ENCODE data around the gene ATXN1. TPM values are rescaled to one million over a fixed set of nuclear protein-coding genes. Genes with fewer than 3 reads are reported as not detected.

Gene ATXN1
- polyA plus RNA-seq, 1 donor from 2014 or later: 28.2 TPM

DNA sequence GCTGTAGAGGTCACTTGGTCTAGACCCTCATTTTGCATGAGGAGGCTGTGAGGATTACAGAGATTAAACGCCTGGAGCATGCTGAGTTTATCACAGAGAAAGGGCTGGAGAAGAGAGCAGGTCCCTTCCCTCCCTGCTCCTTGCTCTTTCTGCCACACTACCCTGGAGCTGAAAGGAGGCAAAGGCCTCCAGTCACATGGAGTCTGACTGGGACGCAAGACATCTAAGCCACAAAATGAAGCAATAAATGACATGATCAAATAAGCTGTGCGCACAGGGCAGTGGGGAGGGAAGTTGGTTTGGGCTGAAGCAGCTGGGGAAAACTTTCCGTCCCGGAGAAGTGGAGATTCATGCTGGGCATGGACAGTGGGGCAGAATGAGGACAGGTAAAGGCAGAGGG lies 33.3 kb downstream of the ATXN1 start:
- TF ChIP-seq SMC3 (conservative IDR thresholded peaks at IDR 0.05; ENCODE audit: poor library complexity): no peak
- no peak for TF ChIP-seq CTCF (IDR thresholded peaks at IDR 0.05; ENCODE audit: poor library complexity, severe bottlenecking)
- TF ChIP-seq MXI1 (conservative IDR thresholded peaks at IDR 0.05; ENCODE audit: poor library complexity, severe bottlenecking): no peak
- TF ChIP-seq EP300 (conservative IDR thresholded peaks at IDR 0.05; ENCODE audit: poor library complexity, severe bottlenecking): no peak
- no peak for TF ChIP-seq POLR2AphosphoS5 (IDR thresholded peaks at IDR 0.05)
- no peak for TF ChIP-seq RAD21 (conservative IDR thresholded peaks at IDR 0.05)
- no peak for TF ChIP-seq REST (IDR thresholded peaks at IDR 0.05; ENCODE audit: borderline replicate concordance)
- TF ChIP-seq EZH2 (IDR thresholded peaks at IDR 0.05; ENCODE audit: borderline replicate concordance, insufficient read depth, low read length, poor library complexity, severe bottlenecking): no peak
- no peak for TF ChIP-seq TAF1 (IDR thresholded peaks at IDR 0.05; ENCODE audit: low read depth)
- Histone ChIP-seq H4K20me1 (ENCODE audit: insufficient read depth) (no peaks in the 10 kb centered on the region), H3K27ac (ENCODE audit: low read length) (no peak overlapping the region), H3F3A (ENCODE audit: insufficient read depth, low read length, poor library complexity, severe bottlenecking) (no peaks in the 10 kb centered on the region), H3K4me3 (ENCODE audit: low read length) (no peak overlapping the region), H3K36me3 (ENCODE audit: insufficient read depth, low read length) (no peaks in the 10 kb centered on the region), H3K9ac (ENCODE audit: low read length) (no peak overlapping the region), H3K27me3 (ENCODE audit: insufficient read depth, low read depth, low read length) (no peaks in the 10 kb centered on the region), H3K9me3 (ENCODE audit: low read length) (no peaks in the 10 kb centered on the region), H2AFZ (ENCODE audit: low read depth, low read length) (no peak overlapping the region), H3K9me2 (ENCODE audit: insufficient read depth, low read length) (no peaks in the 10 kb centered on the region), H3K79me2 (replicated peaks; ENCODE audit: insufficient read depth, low read length) (no peaks in the 10 kb centered on the region), H3K4me2 (ENCODE audit: low read length) (no peak overlapping the region)

DNA sequence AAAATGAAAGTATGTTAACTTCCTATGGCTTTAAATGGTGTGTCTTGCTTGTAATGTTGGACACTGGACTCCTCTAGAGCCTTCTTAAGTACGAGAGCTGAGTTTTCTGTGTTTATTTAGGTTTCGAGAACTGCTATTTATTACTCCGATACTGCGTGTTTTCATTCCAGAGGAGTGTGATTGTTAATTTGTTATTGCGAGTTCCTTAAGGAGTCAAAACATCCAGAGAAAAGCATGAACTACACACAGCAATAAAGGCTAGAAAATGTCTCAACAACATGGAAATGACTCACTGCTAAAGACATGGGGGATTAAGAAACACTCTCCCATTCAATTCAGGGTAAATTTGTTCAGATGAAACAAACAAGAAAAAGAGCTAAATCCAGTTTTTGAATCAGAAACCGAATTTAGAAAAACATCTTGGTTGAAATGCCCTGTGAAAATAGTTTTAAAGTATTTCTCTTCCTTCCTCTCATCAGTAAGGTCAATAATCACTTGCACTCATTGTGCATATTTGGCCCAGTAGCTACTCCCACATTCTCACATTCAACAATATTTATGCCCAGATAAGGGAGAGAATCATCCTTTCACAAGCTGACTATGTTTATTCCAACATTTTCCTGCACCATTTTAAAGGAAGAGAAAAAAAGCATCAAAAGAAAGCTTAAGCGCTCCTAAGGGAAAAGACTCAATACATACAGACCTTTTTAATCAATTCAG lies 36.0 kb downstream of the ATXN1 start:
- Histone ChIP-seq H3F3A (ENCODE audit: insufficient read depth, low read length, poor library complexity, severe bottlenecking) (no peaks in the 10 kb centered on the region), H3K27me3 (ENCODE audit: insufficient read depth, low read depth, low read length) (no peaks in the 10 kb centered on the region), H3K9me2 (ENCODE audit: insufficient read depth, low read length) (no peaks in the 10 kb centered on the region), H3K9me3 (ENCODE audit: low read length) (no peaks in the 10 kb centered on the region), H3K27ac (ENCODE audit: low read length) (no peak overlapping the region), H3K9ac (ENCODE audit: low read length) (no peak overlapping the region), H3K36me3 (ENCODE audit: insufficient read depth, low read length) (no peaks in the 10 kb centered on the region), H3K4me3 (ENCODE audit: low read length) (no peak overlapping the region), H3K79me2 (replicated peaks; ENCODE audit: insufficient read depth, low read length) (no peaks in the 10 kb centered on the region), H2AFZ (ENCODE audit: low read depth, low read length) (no peak overlapping the region), H4K20me1 (ENCODE audit: insufficient read depth) (no peaks in the 10 kb centered on the region), H3K4me2 (ENCODE audit: low read length) (no peak overlapping the region)
- TF ChIP-seq EZH2 (IDR thresholded peaks at IDR 0.05; ENCODE audit: borderline replicate concordance, insufficient read depth, low read length, poor library complexity, severe bottlenecking) (no peak), TAF1 (IDR thresholded peaks at IDR 0.05; ENCODE audit: low read depth) (no peak), POLR2AphosphoS5 (IDR thresholded peaks at IDR 0.05) (no peak), MXI1 (conservative IDR thresholded peaks at IDR 0.05; ENCODE audit: poor library complexity, severe bottlenecking) (no peak), REST (IDR thresholded peaks at IDR 0.05; ENCODE audit: borderline replicate concordance) (no peak), EP300 (conservative IDR thresholded peaks at IDR 0.05; ENCODE audit: poor library complexity, severe bottlenecking) (no peak)

Data from neural cell (in vitro differentiated cells).